ENCODE data around the gene CKM. TPM values are rescaled to one million over a fixed set of nuclear protein-coding genes. Genes with fewer than 3 reads are reported as not detected.

Gene CKM
- total RNA-seq, 1 experiment from 2014 or later: not detected

- no peak overlapping the region for H3K4me3 ChIP-seq (ENCODE audit: low read length)
- no peaks in the 10 kb centered on the region for H3K36me3 ChIP-seq (ENCODE audit: low read depth, low read length)
- peaks cover 10% of the 10 kb centered on the region; the same call in 1 of the 2 replicates for H3K79me2 ChIP-seq (ENCODE audit: low read length)
- ATAC-seq: no peak
- H3K27ac ChIP-seq (ENCODE audit: low read length): no peak overlapping the region
- H3K9ac ChIP-seq (ENCODE audit: low read length): no peak overlapping the region
- no peak overlapping the region for H3K4me2 ChIP-seq (ENCODE audit: low read length)
- no peaks in the 10 kb centered on the region for H3K27me3 ChIP-seq (ENCODE audit: low read length)
- intact Hi-C loops (cut with micrococcal nuclease): loop anchor here (10.0 kb wide), 1 partner anchor 244 kb away; no protein-coding TSS in a partner anchor
- no peaks in the 10 kb centered on the region for H3K4me1 ChIP-seq (ENCODE audit: insufficient read depth, low read length)
- CTCF ChIA-PET: no interaction called here
- POLR2A ChIA-PET (ENCODE audit: unreplicated experiment): no interaction called here
- TF ChIP-seq, protein P1, sequence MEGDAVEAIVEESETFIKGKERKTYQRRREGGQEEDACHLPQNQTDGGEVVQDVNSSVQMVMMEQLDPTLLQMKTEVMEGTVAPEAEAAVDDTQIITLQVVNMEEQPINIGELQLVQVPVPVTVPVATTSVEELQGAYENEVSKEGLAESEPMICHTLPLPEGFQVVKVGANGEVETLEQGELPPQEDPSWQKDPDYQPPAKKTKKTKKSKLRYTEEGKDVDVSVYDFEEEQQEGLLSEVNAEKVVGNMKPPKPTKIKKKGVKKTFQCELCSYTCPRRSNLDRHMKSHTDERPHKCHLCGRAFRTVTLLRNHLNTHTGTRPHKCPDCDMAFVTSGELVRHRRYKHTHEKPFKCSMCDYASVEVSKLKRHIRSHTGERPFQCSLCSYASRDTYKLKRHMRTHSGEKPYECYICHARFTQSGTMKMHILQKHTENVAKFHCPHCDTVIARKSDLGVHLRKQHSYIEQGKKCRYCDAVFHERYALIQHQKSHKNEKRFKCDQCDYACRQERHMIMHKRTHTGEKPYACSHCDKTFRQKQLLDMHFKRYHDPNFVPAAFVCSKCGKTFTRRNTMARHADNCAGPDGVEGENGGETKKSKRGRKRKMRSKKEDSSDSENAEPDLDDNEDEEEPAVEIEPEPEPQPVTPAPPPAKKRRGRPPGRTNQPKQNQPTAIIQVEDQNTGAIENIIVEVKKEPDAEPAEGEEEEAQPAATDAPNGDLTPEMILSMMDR (conservative IDR thresholded peaks at IDR 0.05; ENCODE audit: low read depth, low read length): no peak
- TF ChIP-seq EZH2phosphoT487 (IDR thresholded peaks at IDR 0.05; ENCODE audit: borderline replicate concordance, low read length) (no peak), EZH2 (IDR thresholded peaks at IDR 0.05; ENCODE audit: low read length, unreplicated experiment) (no peak)
- DNase-seq: no peak
- no peaks in the 10 kb centered on the region for H4K20me1 ChIP-seq (ENCODE audit: low read length)
- no peaks in the 10 kb centered on the region for H3F3A ChIP-seq (ENCODE audit: low read length, unreplicated experiment)
- no peak overlapping the region for H2AFZ ChIP-seq (ENCODE audit: low read length)
- no peaks in the 10 kb centered on the region for H3K9me2 ChIP-seq (replicated peaks; ENCODE audit: low read length)
- no TSS peak for BruUV-seq (replicated peaks)
- H3K9me3 ChIP-seq (ENCODE audit: low read length): no peaks in the 10 kb centered on the region
These were observed 63.8 kb downstream of the CKM start for GRCh38 chr19:45258862-45259261.

GRCh38 chr19:45256836-45257235 lies 65.8 kb downstream of the CKM start:
- no peak overlapping the region for H3K4me3 ChIP-seq (ENCODE audit: low read length)
- no peak overlapping the region for H2AFZ ChIP-seq (ENCODE audit: low read length)
- H3K9me2 ChIP-seq (replicated peaks; ENCODE audit: low read length): no peaks in the 10 kb centered on the region
- ATAC-seq (no peak), DNase-seq (no peak)
- H4K20me1 ChIP-seq (ENCODE audit: low read length): no peaks in the 10 kb centered on the region
- H3K9ac ChIP-seq (ENCODE audit: low read length): no peak overlapping the region
- peaks cover 28% of the 10 kb centered on the region for H3K79me2 ChIP-seq (ENCODE audit: low read length)
- no peak overlapping the region for H3K27ac ChIP-seq (ENCODE audit: low read length)
- no peaks in the 10 kb centered on the region for H3K36me3 ChIP-seq (ENCODE audit: low read depth, low read length)
- CTCF ChIA-PET: no interaction called here
- H3F3A ChIP-seq (ENCODE audit: low read length, unreplicated experiment): no peaks in the 10 kb centered on the region
- no TSS peak for BruUV-seq (replicated peaks)
- H3K4me2 ChIP-seq (ENCODE audit: low read length): no peak overlapping the region
- TF ChIP-seq, protein P1 (conservative IDR thresholded peaks at IDR 0.05; ENCODE audit: low read depth, low read length): no peak
- no peak for TF ChIP-seq EZH2phosphoT487 (IDR thresholded peaks at IDR 0.05; ENCODE audit: borderline replicate concordance, low read length)
- H3K4me1 ChIP-seq (ENCODE audit: insufficient read depth, low read length): 0 out of 2 replicates have a peak, but pooled peaks cover 3% of the 10 kb centered on the region
- intact Hi-C loops (cut with micrococcal nuclease): loop anchor here (10.0 kb wide), 1 partner anchor 242 kb away; no protein-coding TSS in a partner anchor
- H3K9me3 ChIP-seq (ENCODE audit: low read length): no peaks in the 10 kb centered on the region
- no peaks in the 10 kb centered on the region for H3K27me3 ChIP-seq (ENCODE audit: low read length)
- POLR2A ChIA-PET (ENCODE audit: unreplicated experiment): no interaction called here

Other genes starting within 250 kb of the CKM start
- gene ZNF296, start 246.4 kb downstream of the CKM start, total RNA-seq (2014; rRNA removed): 0.52 and 2.4 TPM in 2 replicates
- gene GEMIN7, start 243.6 kb downstream of the CKM start, total RNA-seq (2014; rRNA removed): 22.3 and 35.5 TPM in 2 replicates
- 37.0 and 46.4 TPM in 2 replicates for gene PPP1R37, start 229.7 kb downstream of the CKM start, total RNA-seq (2014; rRNA removed)
- gene NKPD1, start 161.9 kb downstream of the CKM start, total RNA-seq (2014; rRNA removed): 0.75 and 1.1 TPM in 2 replicates
- 18.3 and 23.2 TPM in 2 replicates for gene TRAPPC6A, start 144.6 kb downstream of the CKM start, total RNA-seq (2014; rRNA removed)
- 7.3 and 11.9 TPM in 2 replicates for gene BLOC1S3, start 144.1 kb downstream of the CKM start, total RNA-seq (2014; rRNA removed)
- not detected in 2 replicates for gene EXOC3L2, start 77.5 kb downstream of the CKM start, total RNA-seq (2014; rRNA removed)
- gene MARK4, start 71.6 kb downstream of the CKM start, total RNA-seq (2014; rRNA removed): 12.1 and 21.8 TPM in 2 replicates
- 23.4 and 27.5 TPM in 2 replicates for gene KLC3, start 17.9 kb upstream of the CKM start, total RNA-seq (2014; rRNA removed)
- gene ERCC2, start 47.7 kb upstream of the CKM start, total RNA-seq (2014; rRNA removed): 48.0 and 57.5 TPM in 2 replicates
- 28.6 and 36.4 TPM in 2 replicates for gene PPP1R13L, start 82.2 kb upstream of the CKM start, total RNA-seq (2014; rRNA removed)
- 25.9 and 43.0 TPM in 2 replicates for gene POLR1G, start 83.8 kb upstream of the CKM start, total RNA-seq (2014; rRNA removed)
- gene ERCC1, start 101.0 kb upstream of the CKM start, total RNA-seq (2014; rRNA removed): 56.2 and 57.3 TPM in 2 replicates
- 35.8 and 60.5 TPM in 2 replicates for gene FOSB, start 145.1 kb upstream of the CKM start, total RNA-seq (2014; rRNA removed)
- 9.5 and 12.9 TPM in 2 replicates for gene RTN2, start 174.2 kb upstream of the CKM start, total RNA-seq (2014; rRNA removed)
- gene PPM1N, start 175.6 kb upstream of the CKM start, total RNA-seq (2014; rRNA removed): 2.5 and 4.7 TPM in 2 replicates
- 120 and 158 TPM in 2 replicates for gene VASP, start 184.6 kb upstream of the CKM start, total RNA-seq (2014; rRNA removed)

Data from PC-3 (cell line).